Fibroblast of skin of abdomen (primary cell): ENCODE measurements around the gene THSD4.
"Not testable (repeated sequence)": the region's sequence is repeated elsewhere in the genome, so short reads cannot be mapped to it uniquely, and the experiment has no call there.

Experiments used
- DNase-seq: peaks from one replicate; pipeline ENCODE4 v3.0.0-alpha.2; 2013

THSD4 gene

DNA sequence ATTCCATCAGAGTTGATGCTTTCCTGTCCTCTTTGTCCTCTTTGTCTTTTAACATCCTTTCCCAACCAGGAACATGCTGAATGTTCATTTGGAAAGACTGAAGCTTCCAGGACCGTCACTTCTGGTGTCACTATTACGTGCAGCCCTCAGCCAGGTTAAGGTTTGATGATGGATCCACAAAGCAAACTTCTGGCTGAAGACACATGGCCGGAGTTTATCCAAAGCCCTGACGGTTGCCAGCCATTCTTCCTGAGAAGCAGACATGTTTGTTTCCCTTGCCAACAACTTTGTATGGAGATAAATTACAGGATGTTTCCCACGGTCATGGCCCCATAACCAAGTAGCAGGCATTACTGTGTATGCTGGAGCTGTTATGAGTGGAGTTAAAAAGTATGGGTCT is 236.9 kb downstream of the THSD4 start:
- DNase-seq: no peak

DNA sequence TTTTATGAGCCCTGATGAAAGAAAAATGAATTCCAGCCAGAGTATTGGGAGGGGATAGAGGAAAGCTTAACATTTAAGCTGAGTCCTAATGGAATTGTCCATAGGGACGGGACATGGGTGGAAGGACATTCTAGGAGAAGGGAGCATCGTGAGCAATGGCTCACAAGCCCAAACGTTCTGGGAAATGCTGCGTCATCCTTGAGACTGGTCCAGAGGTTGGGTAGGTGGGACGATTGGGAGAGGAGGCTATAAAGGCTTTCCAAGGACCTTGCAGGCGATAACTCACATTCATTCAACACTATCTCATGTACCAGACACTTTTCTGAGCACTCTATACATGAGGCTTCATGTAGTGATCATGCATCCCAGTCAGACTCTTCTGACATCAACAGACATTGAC is 237.5 kb downstream of the THSD4 start:
- DNase-seq: no peak

DNA sequence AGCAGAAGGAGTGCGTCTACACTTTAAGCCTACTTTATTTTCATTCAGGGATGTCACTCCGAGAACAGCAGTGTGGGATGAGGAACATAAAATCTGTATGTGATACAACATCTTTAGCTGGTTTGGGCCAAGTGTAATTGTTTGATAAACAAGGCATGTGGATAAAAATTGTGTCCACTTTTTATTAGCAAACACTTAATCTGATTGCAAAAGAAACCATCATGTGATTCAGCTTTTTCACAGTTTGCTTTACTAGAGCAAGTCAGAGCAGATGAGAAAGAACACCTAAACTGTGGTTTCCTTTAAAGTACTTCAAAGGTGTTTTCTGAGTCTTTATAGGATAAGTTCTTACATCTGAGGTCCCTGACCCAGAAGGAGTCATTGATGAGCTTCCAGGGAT is 237.9 kb downstream of the THSD4 start:
- DNase-seq: no peak

DNA sequence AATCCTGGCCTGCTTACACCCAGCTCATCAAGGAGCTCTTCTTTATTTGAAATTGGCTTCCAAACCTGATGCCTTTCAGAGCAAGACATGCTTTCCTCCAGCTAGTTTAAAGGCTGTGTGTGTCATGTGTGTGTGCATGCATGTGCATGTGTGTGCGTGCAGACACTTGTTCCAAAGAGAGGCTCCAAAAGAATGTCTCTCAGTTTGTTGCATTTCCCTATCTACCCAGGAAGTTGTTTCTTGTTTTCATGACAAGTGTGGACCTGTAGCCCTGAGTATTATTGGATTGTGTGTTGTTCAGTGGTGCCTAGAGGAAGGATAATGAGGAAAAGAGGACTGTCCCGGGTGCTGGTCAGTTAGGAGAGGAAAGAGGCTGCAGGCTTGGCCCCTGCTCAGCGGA is 240.0 kb downstream of the THSD4 start:
- DNase-seq: no peak

DNA sequence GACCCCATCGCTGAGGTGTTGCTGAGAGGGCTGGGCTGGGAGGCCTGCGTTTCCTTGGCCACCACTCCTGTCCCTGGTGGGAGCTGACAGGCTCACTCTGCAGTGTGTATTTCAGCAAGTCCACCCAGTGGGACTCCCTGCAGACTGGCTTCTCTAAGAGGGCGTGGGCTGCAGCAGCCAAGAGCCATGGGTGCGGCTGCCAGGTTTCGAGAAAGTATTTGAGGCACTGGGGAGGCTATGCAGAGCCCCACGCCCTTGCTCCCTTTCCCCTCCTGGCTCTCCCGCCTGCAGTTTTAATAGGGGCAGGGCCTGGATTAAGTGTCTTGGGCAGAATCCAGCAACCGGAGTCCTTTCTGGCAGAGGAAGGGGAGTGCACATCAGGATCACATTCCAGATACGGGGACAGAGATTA is 242.1 kb downstream of the THSD4 start:
- no peak for DNase-seq

DNA sequence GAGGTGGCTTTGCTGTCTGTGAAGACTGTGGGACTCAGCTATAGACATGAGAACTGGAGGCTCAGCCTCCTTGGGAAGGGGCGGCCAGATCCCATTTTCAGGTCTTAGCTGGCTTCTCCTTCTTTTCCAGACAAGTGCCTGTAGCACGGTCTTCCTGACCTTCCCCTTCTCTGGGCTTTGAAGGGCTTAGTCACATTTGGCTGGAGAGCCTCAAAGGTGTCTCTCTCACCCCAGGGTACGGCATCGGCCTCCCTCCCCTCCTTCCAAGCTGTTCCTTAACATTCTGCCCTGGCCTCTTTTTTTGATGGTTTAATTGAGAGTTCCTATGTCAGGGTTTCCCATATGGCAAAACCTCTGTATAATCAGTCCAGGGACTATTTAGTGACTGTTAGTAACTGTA is 242.7 kb downstream of the THSD4 start:
- DNase-seq: no peak

DNA sequence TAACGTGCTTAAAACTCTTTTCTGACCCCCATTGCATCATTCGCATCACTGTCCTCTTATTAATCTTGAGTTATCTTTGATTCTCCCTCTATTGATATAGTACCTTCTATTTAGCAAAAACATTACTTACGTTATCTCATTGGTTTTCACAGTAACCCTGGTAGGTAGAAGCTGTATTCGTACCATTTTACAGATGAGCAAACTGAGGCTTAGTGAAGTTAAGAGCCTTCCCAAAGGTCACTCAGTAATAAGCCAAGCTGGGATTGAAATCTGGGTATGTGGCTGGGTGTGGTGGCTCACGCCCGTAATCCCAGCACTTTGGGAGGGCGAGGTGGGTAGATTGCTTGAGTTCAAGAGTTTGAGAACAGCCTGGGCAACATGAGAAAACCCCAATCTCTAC is 244.0 kb downstream of the THSD4 start:
- DNase-seq: no peak

DNA sequence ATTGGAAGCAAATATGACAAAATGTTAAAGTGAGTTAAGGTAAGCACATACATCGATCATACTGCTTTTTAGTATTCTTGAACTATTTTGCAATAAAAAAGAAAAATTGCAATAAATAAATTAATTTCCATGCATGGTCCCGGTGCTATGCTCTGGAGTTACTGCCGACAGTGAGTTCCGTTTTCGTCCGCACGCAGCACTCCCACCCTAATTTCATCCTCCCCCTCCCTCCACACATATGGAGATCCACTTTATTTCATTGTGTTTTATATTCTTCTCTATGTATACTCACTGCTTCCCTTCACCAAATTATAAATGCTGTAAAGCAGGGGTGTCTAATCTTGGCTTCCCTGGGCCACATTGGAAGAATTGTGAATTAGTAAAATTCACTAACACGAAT is 247.3 kb downstream of the THSD4 start:
- no peak for DNase-seq

DNA sequence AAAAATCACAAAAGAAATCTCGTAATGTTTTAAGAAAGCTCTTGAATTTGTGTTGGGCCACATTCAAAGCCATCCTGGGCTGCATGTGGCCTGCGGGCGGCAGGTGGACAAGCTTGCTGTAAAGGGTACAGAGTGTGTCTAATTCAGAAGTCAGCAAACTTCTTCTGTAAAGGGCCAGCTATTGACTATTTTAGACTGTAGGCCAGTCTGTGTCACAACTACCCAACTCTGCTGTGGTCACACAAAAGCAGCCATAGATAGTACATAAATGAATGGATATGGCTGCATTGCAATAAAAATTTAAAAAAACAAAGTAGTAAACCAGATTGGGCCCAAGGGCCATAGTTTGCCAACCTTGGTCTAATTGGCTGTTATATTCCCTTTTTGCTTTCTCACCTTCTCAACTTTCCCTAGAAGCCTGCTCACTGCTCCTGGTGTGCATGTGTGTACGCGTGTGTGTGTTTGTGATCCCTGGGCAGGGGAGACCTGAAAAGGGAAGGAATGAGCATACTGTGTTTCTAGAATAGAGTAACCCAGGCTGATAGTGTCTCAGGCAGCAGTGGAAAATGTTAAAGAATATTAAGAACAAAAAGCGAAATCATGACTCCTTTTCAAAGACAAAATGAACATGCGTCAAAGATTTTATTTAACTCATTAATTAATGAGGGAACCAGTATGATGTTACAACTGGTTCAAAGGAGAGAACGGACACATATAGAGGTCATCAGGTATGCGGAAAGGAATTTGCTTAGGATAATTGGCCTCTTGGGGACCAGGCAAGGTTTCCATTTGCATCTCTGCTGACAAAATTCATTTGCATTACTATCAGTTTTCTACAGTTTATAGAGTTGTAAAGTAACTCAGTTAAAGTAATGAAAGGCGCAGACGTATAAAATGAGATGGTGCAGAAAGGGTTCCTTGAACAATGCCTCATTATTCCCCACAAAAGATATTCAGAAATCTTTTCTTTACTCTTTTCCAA is 248.0 kb downstream of the THSD4 start:
- DNase-seq: no peak

DNA sequence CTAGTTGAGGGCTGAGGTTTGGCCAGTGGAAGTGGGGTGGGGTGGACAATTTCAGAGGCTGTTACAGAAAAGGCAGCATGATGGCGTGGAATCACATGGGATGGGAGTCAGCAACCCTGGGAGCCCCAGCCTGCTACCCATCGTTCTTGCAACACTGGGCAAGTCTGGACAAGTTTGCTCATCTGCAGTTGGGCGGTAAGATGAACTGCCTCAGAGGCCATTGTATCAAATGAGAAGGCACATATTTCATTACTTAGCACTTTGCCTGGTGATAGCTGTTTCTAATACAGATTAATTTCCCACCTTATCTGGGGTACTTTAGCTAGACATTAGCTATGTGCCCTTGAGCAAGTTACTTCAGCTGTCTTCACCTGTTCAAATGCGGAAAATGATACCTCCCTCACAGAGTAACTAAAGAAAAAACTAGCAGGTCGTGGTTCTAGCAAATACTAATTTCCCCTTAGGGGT is 248.9 kb downstream of the THSD4 start:
- DNase-seq: no peak

DNA sequence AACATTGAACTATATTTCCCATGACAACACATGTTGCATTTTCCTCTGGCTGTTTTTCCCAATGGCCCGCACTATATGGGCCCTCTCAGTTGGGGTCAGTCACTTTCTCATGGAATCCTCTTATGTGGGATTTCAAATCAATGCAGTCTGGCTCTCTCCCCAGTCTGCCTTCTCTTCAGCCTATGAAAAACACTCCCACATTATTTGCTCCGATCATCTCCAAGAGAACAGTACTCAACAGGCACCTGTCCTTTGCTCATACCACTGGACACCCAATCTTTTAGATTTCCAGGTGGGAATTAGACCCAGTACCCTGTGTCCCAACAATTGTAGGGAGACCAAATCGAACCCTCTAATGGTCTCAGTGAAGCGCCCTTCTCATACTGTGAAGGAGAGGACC is 251.3 kb downstream of the THSD4 start:
- DNase-seq: no peak

DNA sequence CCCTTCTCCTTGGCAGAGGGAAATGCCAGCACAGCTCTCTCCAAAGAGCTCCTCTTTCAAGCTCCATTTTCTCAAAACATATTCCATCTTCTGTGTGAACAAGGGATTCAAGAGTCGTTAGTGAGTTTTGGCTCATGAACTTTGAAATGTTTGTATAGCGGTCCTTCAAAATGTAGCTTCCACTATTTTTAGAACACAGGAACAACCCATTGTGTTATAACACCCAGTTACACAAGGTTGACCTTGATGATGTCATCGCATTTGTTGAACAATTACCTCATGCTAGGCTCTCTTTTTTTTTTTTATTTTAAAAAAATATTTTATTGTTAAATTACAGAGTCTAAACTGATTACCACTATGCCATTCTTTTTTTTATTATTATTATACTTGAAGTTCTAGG is 251.7 kb downstream of the THSD4 start:
- DNase-seq: no peak

DNA sequence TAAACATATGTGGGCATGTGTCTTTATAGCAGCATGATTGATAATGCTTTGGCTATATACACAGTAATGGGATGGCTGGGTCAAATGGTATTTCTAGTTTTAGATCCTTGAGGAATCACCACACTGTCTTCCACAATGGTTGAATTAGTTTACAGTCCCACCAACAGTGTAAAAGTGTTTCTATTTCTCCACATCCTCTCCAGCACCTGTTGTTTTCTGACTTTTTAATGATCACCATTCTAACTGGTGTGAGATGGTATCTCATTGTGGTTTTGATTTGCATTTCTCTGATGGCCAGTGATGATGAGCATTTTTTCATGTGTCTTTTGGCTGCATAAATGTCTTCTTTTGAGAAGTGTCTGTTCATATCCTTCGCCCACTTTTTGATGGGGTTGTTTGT is 252.5 kb downstream of the THSD4 start:
- DNase-seq: not testable (repeated sequence)

DNA sequence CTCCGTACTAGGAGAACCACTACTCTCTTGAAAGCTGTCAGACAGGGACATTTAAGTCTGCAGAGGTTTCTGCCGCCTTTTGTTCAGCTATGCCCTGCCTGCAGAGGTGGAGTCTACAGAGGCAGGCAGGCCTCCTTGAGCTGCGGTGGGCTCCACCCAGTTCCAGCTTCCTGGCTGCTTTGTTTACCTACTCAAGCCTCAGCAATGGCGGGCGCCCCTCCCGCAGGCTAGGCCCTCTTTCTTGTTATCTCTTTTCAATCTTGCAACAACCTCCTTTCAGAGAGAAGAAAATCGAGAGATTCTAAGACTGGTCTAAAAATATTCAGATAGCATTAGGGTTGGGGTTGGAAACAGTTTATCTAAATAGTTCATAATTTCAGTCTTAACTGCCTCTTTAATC is 257.5 kb downstream of the THSD4 start:
- DNase-seq: not testable (repeated sequence)

DNA sequence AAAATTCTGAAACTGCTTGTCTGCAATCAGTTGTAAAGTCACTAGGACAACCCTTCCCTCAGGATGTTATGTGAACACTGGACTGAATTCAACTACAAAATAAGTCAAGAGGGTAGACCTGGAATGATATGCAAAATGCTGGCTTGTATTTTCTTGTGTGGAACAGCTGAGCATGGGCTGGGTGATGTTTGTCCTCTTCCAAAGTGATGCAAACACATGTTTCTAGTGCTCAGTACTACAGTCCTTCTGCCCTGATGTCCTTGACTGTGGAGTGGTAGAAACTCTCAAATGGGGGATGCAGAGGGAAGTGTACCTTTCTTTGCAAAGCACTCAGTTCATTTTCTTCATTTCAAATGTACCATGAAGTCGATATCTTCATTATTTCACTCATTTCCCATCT is 258.6 kb downstream of the THSD4 start:
- no peak for DNase-seq

DNA sequence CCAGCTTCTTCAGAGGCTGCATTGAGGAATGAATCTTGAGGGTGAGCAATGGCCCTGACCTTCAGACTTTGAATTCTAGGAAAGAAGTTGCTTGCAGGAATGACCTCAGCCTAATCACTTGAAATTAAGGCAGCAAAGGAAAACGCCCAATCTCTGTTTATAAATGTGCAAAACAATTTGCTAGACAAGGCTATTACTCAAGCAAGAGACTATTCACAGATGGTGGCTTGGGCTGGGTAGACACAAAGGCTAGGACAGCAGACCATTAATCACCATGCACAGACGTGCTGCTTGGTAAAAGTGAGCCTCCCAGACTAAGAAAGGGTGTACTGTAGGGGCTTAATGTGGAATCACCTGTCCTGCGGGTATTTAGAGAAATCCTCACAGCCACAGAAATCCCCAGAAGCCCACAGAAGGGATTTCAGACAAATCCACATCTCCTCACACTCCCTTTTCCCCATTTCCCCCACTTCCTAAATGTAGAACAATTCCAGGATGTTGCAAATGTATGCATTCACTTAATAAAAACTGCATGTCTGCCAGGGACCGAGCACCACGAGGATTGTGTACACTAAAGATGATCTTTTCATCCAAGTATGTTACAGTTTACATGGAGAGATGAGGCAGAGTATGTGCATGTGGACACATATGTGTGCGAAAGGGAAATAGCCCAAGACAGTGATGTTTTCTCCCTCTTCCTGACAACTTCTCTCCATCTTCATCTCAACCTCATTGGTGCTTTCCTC is 259.5 kb downstream of the THSD4 start:
- peak; percentile 61 for DNase-seq

DNA sequence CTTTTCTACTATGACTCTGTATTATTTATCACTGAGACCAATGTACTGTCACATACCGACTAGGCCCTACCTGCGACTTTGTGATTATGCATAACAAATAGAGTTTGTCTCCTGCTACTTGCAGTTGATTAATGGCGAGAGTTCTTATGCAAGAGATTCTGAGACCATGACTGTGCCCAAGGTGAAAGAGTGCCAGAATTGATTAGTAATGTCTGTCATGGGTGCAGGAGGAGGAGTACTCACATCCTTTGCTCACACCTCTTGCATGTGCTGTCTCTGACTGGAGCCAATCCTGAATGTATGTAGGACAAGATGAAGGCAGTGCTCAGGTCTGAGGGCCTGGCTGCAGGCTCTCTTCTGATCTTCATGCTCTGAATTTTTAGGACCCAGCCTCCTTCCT is 260.7 kb downstream of the THSD4 start:
- DNase-seq: no peak

DNA sequence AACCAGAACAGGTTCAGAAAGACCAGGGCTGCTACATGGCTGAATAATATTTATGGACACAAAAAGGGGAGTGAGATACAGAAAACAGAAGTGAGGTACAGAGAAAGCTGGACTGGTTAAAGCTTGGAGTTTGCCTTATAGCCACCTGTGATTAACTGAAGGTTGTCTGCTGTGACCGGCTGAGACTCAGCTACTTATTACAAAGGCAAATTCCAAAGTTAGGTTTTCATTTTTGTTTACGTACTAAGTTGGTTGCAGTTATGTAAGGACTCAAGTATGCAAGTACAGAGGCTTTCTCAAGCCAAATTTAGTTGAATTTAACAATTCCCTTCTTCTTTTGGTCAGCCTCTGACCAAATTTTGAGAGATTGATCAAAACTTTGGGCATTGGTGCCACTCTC is 264.6 kb downstream of the THSD4 start:
- no peak for DNase-seq

DNA sequence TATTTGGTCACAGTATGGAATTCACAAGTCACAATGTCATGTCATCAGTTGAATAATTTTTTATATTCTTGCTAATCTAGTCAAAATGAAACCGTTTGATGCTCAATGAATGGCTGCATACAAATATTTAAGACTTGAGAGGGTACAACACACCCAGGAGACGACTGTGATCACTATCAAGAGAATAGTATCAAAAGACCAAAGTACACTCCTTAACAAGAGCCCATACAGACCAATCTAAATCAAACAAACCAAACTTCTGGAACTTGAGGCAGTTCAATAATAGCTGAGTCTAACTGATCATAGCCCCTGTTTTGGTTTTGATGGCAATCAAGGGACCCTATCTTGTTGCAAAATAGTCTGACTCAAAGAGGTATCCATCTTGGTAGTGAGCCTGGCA is 265.1 kb downstream of the THSD4 start:
- DNase-seq: no peak

DNA sequence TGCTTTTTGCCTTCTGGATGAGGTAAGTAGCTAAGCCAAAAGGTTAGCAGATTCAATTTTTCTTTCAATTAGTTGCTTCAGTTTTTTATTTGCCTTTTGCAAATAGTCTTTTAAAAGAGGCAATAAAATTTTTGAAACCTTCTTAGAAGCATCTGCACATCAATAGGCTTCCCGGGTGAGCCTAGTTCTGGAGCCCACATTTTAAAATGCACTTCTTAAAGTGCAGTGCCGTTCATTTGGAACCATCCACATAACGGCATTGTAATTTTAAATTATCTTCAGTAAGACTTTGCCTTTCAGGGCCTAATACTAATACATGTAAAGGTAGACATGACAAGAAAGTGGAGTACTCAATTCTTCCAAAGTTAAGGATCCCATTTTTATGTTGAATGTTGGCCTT is 269.2 kb downstream of the THSD4 start:
- no peak for DNase-seq

DNA sequence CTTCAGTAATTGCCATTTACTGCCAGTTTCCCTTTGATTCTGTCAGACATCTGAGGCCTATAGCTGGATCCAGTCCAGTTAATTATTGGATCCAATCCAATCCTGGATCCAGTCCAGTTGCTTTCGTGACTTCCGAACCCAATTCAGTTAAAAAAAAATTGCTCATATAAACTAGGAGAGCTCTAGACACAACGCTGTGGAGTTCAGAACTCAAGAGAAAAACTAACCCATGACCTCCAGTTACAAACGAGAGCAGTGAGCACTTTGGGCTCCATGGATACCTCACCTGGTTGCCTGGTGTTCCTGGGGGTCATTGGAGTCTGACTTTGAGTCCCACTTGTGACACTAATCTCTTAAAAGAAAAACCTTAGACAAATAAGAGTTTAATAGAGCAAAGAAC is 269.8 kb downstream of the THSD4 start:
- no peak for DNase-seq

DNA sequence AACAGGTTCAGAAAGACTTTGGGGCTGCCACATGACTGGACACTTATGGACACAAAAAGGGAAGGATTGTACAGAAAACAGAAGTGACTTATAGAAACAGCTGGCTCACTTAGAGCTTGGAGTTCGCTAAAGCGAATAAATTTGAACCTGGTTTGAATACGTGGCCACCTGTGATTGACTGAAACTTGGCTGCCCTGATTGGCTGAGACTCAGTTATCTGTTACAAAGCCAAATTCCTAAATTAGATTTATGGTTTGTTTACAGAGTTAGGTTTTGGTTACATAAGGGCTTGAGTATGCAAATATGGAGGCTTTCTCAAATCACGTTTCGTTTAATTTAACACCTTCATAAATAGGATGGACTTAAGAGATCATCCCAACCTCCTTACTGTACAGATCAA is 270.2 kb downstream of the THSD4 start:
- DNase-seq: no peak

DNA sequence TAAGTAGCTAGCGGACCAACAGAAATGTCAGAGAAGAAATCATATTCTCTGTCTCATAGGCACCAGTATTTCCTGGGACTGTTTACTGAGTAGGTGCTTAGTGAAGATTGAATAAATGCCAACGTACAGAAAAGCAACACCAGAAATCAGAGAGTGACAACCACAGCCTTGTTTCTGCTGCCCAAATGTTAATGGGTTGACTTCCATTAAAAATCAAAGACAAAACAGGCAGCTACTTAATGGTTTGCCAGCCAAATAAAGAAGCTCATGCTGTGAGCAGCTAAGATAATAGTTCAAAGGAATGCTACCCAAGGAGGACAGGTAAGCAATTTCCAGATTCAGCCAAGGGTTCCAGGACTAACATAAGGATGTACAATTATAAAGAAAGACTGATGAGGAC is 270.7 kb downstream of the THSD4 start:
- DNase-seq: no peak
